Measurements from ENCODE around the gene GSG1. TPM values are rescaled to one million over a fixed set of nuclear protein-coding genes. Genes with fewer than 3 reads are reported as not detected.

GSG1 gene
- total RNA-seq, 1 donor from 2014 or later, result not detected

DNA sequence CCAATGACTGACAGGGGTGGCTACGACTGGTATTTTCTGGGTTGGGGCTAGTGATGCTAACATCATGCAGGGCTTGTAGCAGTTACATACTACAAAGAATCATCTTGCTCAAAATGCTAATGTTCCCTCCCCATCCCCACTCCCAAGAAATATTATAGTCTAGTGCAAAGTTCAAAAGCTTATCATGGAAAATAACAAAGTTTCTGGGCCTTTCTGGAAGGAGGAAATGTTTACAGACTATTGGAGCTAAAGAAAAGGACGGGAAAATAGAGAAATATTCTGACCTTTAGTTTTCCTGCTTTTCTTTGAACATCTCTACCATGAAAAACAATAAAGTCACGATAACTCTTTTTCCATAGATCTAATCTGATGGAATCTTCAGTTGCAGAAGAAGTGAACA, 23.2 kb downstream of the GSG1 start:
- no peak for DNase-seq (ENCODE audit: low spot score)
- TF ChIP-seq, protein P1, sequence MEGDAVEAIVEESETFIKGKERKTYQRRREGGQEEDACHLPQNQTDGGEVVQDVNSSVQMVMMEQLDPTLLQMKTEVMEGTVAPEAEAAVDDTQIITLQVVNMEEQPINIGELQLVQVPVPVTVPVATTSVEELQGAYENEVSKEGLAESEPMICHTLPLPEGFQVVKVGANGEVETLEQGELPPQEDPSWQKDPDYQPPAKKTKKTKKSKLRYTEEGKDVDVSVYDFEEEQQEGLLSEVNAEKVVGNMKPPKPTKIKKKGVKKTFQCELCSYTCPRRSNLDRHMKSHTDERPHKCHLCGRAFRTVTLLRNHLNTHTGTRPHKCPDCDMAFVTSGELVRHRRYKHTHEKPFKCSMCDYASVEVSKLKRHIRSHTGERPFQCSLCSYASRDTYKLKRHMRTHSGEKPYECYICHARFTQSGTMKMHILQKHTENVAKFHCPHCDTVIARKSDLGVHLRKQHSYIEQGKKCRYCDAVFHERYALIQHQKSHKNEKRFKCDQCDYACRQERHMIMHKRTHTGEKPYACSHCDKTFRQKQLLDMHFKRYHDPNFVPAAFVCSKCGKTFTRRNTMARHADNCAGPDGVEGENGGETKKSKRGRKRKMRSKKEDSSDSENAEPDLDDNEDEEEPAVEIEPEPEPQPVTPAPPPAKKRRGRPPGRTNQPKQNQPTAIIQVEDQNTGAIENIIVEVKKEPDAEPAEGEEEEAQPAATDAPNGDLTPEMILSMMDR (IDR thresholded peaks at IDR 0.05), result no peak
- Mint-ChIP-seq H3K27me3 (ENCODE audit: low read depth) (no peaks in the 10 kb centered on the region), H3K4me3 (ENCODE audit: unreplicated experiment) (no peak overlapping the region), H3K36me3 (ENCODE audit: low read depth) (peaks cover 19% of the 10 kb centered on the region), H3K4me1 (ENCODE audit: low read depth) (no peaks in the 10 kb centered on the region), H3K27ac (ENCODE audit: unreplicated experiment) (no peak overlapping the region), H3K9me3 (ENCODE audit: low read depth) (no peaks in the 10 kb centered on the region)

- Mint-ChIP-seq H3K36me3 (ENCODE audit: low read depth) (peaks cover 16% of the 10 kb centered on the region), H3K27ac (ENCODE audit: unreplicated experiment) (no peak overlapping the region), H3K4me3 (ENCODE audit: unreplicated experiment) (no peak overlapping the region), H3K4me1 (ENCODE audit: low read depth) (peaks cover 7% of the 10 kb centered on the region), H3K27me3 (ENCODE audit: low read depth) (no peaks in the 10 kb centered on the region), H3K9me3 (ENCODE audit: low read depth) (no peaks in the 10 kb centered on the region)
- DNase-seq (ENCODE audit: low spot score), result no peak
- TF ChIP-seq, protein P1 (IDR thresholded peaks at IDR 0.05), result peak; percentile 18
Measured at GRCh38 chr12:13079440-13079906, 24.0 kb downstream of the GSG1 start.

GRCh38 chr12:13075786-13076570, 27.5 kb downstream of the GSG1 start:
- Mint-ChIP-seq H3K36me3 (ENCODE audit: low read depth) (peaks cover 29% of the 10 kb centered on the region), H3K4me3 (ENCODE audit: unreplicated experiment) (no peak overlapping the region), H3K27me3 (ENCODE audit: low read depth) (no peaks in the 10 kb centered on the region), H3K27ac (ENCODE audit: unreplicated experiment) (no peak overlapping the region), H3K9me3 (ENCODE audit: low read depth) (no peaks in the 10 kb centered on the region), H3K4me1 (ENCODE audit: low read depth) (peaks cover 11% of the 10 kb centered on the region)
- TF ChIP-seq, protein P1 (IDR thresholded peaks at IDR 0.05), result no peak
- DNase-seq (ENCODE audit: low spot score), result no peak

DNA sequence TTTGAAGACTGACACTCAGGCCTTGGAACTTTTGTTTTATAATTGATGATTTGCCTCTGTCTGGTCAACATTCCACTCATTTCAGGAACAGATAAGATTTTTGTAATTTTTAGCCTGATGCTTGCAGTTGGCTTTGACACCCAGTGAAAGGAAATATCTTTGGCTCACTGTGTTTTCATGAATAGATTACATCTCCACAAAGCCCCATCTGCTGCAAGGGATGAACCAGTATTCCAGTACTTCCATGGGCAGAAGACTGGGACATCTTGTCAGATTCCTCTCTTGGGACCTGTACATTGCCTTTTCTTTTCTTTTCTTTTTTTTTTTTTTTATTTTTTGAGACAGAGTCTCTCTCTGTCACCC, 28.4 kb downstream of the GSG1 start:
- Mint-ChIP-seq H3K36me3 (ENCODE audit: low read depth) (peaks cover 24% of the 10 kb centered on the region), H3K4me3 (ENCODE audit: unreplicated experiment) (no peak overlapping the region), H3K27ac (ENCODE audit: unreplicated experiment) (no peak overlapping the region), H3K4me1 (ENCODE audit: low read depth) (peaks cover 11% of the 10 kb centered on the region), H3K27me3 (ENCODE audit: low read depth) (no peaks in the 10 kb centered on the region), H3K9me3 (ENCODE audit: low read depth) (no peaks in the 10 kb centered on the region)
- TF ChIP-seq, protein P1 (IDR thresholded peaks at IDR 0.05), result no peak
- no peak for DNase-seq (ENCODE audit: low spot score)

DNA sequence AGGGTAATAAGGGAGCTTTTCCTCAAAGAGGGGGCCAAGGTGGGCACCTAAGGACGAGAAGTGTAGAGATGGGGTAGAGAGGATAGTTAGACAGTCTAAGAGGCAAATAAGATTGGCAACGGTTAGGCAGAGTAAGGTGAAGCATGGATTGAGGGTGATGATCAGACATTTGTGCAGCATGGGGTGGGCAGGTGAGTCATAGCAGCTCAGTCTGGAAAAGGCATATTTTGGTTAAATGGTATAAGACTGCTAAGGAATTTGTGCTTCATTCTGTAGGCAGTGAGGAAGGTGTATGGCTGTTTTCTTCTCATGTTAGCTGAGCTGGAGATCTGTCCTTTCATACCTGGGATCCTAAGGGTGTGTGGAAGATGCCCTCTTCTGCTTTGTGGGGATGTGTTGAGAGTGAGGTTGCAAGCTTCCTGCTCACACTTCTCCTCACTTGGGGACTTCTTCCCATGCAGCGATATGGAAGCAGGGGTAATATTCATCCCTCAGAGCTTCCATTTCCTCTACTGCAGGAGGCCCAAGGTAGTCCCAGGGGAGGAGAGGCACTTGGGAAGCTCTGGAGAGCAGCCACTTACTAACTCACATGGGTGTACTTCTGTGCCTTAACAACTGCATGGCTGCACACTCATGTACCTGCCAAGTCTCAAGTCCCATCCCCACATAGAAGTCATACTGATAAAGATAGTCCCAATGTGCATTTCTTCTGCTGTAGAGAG, 28.9 kb downstream of the GSG1 start:
- peaks cover 22% of the 10 kb centered on the region for H3K36me3 Mint-ChIP-seq (ENCODE audit: low read depth)
- peaks cover 11% of the 10 kb centered on the region for H3K4me1 Mint-ChIP-seq (ENCODE audit: low read depth)
- DNase-seq (ENCODE audit: low spot score), result no peak
- TF ChIP-seq, protein P1 (IDR thresholded peaks at IDR 0.05), result no peak
- no peaks in the 10 kb centered on the region for H3K9me3 Mint-ChIP-seq (ENCODE audit: low read depth)
- H3K27ac Mint-ChIP-seq (ENCODE audit: unreplicated experiment), result no peak overlapping the region
- no peaks in the 10 kb centered on the region for H3K27me3 Mint-ChIP-seq (ENCODE audit: low read depth)
- no peak overlapping the region for H3K4me3 Mint-ChIP-seq (ENCODE audit: unreplicated experiment)

All from chondrocyte (in vitro differentiated cells).